ENCODE results near the gene FAM107A. TPM values are rescaled to one million over a fixed set of nuclear protein-coding genes. Genes with fewer than 3 reads are reported as not detected.

Gene FAM107A
- total and polyA plus RNA-seq, 9 of the 15 experiments (the other 6 are each of a cell fraction or from before 2014, with no cell fraction given): 0.07 TPM; not detected in 8

GRCh38 chr3:58612830-58613229 lies 35.6 kb upstream of the FAM107A start:
- H3K9ac ChIP-seq (ENCODE audit: insufficient read depth in 1 of 2, low read depth in 2 of 2, low read length in 2 of 2): no peak overlapping the region
- DNase-seq (ENCODE audit: extremely low read depth in 1 of 4, low spot score in 3 of 4) (no peak), FAIRE-seq (no peak), ATAC-seq (no peak)
- H3K79me2 ChIP-seq (ENCODE audit: control insufficient read depth, insufficient read depth, low read length): no peaks in the 10 kb centered on the region
- no peak for TF ChIP-seq RFX7 (CRISPR knock-in tag; IDR thresholded peaks at IDR 0.05)
- no peak for TF ChIP-seq POLR2B (IDR thresholded peaks at IDR 0.05; ENCODE audit: low read depth, partially characterized antibody)
- no peak for TF ChIP-seq ZSCAN29 (IDR thresholded peaks at IDR 0.05)
- no peak for TF ChIP-seq ILK (tag; IDR thresholded peaks at IDR 0.05; ENCODE audit: borderline replicate concordance, low read depth)
- no peak for TF ChIP-seq NCOA2 (IDR thresholded peaks at IDR 0.05; ENCODE audit: partially characterized antibody in 2 of 2)
- TF ChIP-seq ZNF347 (CRISPR knock-in tag; IDR thresholded peaks at IDR 0.05; ENCODE audit: low read depth): no peak
- TF ChIP-seq GMEB1 (CRISPR knock-in tag; IDR thresholded peaks at IDR 0.05): no peak
- no peak for TF ChIP-seq ZNF583 (CRISPR knock-in tag; IDR thresholded peaks at IDR 0.05)
- TF ChIP-seq ZNF253 (CRISPR knock-in tag; conservative IDR thresholded peaks at IDR 0.05): no peak
- in situ Hi-C loops (cut with MboI): no loop called here
- no peak overlapping the region for H3K4me3 ChIP-seq
- intact Hi-C loops (cut with micrococcal nuclease): no loop called here
- no TSS peak for BruUV-seq (replicated peaks)
- ChIA-PET POLR2A (no interaction called here), CTCF (ENCODE audit: low intra/inter-chr PET ratio) (no interaction called here)
- no peak overlapping the region for H2AFZ ChIP-seq (ENCODE audit: low read depth, low read length)
- 3% methylated on average over 9 of the region's 9 CpGs for WGBS (ENCODE audit: insufficient coverage, low coverage, missing lambda C conversion rate)
- H3K36me3 ChIP-seq (ENCODE audit: control insufficient read depth, insufficient read depth, low read length): no peaks in the 10 kb centered on the region
- no peaks in the 10 kb centered on the region for H3K9me3 ChIP-seq (replicated peaks; ENCODE audit: control insufficient read depth, insufficient read depth, low read depth, low read length)
- H3K4me1 ChIP-seq (replicated peaks in 1 of 2; ENCODE audit: control insufficient read depth in 2 of 2, insufficient read depth in 2 of 2, low read length in 2 of 2): no peaks in the 10 kb centered on the region; a peak in 1 of 5 replicates
- no peak overlapping the region for H3K4me2 ChIP-seq (ENCODE audit: insufficient read depth, low read length)
- H3K9me1 ChIP-seq (ENCODE audit: control insufficient read depth, insufficient read depth, low read length): no peaks in the 10 kb centered on the region
- H3K27ac ChIP-seq (ENCODE audit: extremely low read depth, low read depth, low read length): no peak overlapping the region
- peaks cover 0 to 13% of the 10 kb centered on the region in 2 experiments; a peak in 3 of 5 replicates for H3K27me3 ChIP-seq (ENCODE audit: control insufficient read depth in 2 of 2, insufficient read depth in 2 of 2, low read length in 2 of 2)
- no peaks in the 10 kb centered on the region for H4K20me1 ChIP-seq (replicated peaks; ENCODE audit: control insufficient read depth, insufficient read depth, low read length)
